Spinal cord (tissue), 10 donors: Measurements from ENCODE around the gene RNF11. TPM values are rescaled to one million over a fixed set of nuclear protein-coding genes. Genes with fewer than 3 reads are reported as not detected.

Experiments used
- DNase-seq, 6 donors: peaks; one replicate each; pipeline versions ENCODE4 v3.0.0 to v3.0.0-alpha.2; 2013 to 2015; ENCODE audit warnings: low spot score in 6 of 6, low read depth in 4 of 6
- H3K27ac ChIP-seq: one replicate; pipeline ENCODE4 v1.5.1; 2013; ENCODE audit warnings: low read depth, low read length, control low read depth
- H3K27me3 ChIP-seq: one replicate; pipeline ENCODE4 v1.6.1; 2013; ENCODE audit warnings: low read length; ENCODE audit not compliant: control insufficient read depth, insufficient read depth
- H3K36me3 ChIP-seq: one replicate; pipeline ENCODE4 v1.6.1; 2013; ENCODE audit warnings: low read length; ENCODE audit not compliant: control insufficient read depth, insufficient read depth
- H3K4me1 ChIP-seq: one replicate; pipeline ENCODE4 v1.6.1; 2013; ENCODE audit warnings: low read length; ENCODE audit not compliant: control insufficient read depth, insufficient read depth
- H3K4me3 ChIP-seq: one replicate; pipeline ENCODE4 v1.5.1; 2013; ENCODE audit warnings: low read depth, low read length, control low read depth
- H3K9me3 ChIP-seq: one replicate; pipeline ENCODE4 v1.6.1; 2013; ENCODE audit warnings: low read length; ENCODE audit not compliant: control insufficient read depth, insufficient read depth
- WGBS: methylation state at CpG from one replicate; pipeline ENCODE4 v1.1.5; 2013; ENCODE audit warnings: missing lambda C conversion rate; ENCODE audit not compliant: insufficient coverage; 5-methylcytosine and 5-hydroxymethylcytosine counted together
- polyA plus RNA-seq, 2 donors: library from polyadenylated mRNA; unstranded; fragments of 120-200 nt; gene quantifications; one replicate each; pipeline ENCODE4 v1.2.1, GENCODE V29; 2013; ENCODE audit not compliant: insufficient read length in 2 of 2
- total RNA-seq, 2 donors: library from RNA; depleted of rRNA in 1 of 2; stranded (reverse); fragments of 120-200 nt in 1 of 2; fragments of >200 nt in 1 of 2; gene quantifications; one replicate each; pipeline versions ENCODE4 v1.2.3 to v1.2.4, GENCODE V29; 2013 to 2014
- donor health status: healthy.

RNF11 gene
- total and polyA plus RNA-seq, 4 donors, result 146 to 203 (median 173) TPM

GRCh38 chr1:51287966-51288365, 51.9 kb downstream of the RNF11 start:
- H3K36me3 ChIP-seq, result peaks cover 2% of the 10 kb centered on the region
- DNase-seq, result no peak
- H3K4me1 ChIP-seq, result no peaks in the 10 kb centered on the region
- no peak overlapping the region for H3K27ac ChIP-seq
- H3K9me3 ChIP-seq, result no peaks in the 10 kb centered on the region
- H3K27me3 ChIP-seq, result no peaks in the 10 kb centered on the region
- WGBS, result 89% methylated on average over 8 of the region's 8 CpGs
- no peak overlapping the region for H3K4me3 ChIP-seq

- 92% methylated on average over 5 of the region's 5 CpGs for WGBS
- no peaks in the 10 kb centered on the region for H3K4me1 ChIP-seq
- no peak overlapping the region for H3K4me3 ChIP-seq
- DNase-seq, result no peak
- no peaks in the 10 kb centered on the region for H3K9me3 ChIP-seq
- H3K36me3 ChIP-seq, result peaks cover 2% of the 10 kb centered on the region
- no peak overlapping the region for H3K27ac ChIP-seq
- H3K27me3 ChIP-seq, result no peaks in the 10 kb centered on the region
These were observed 52.5 kb downstream of the RNF11 start for GRCh38 chr1:51288578-51288977.

- no peak for DNase-seq
- Histone ChIP-seq H3K27ac (no peak overlapping the region), H3K9me3 (no peaks in the 10 kb centered on the region), H3K36me3 (peaks cover 2% of the 10 kb centered on the region), H3K4me1 (no peaks in the 10 kb centered on the region), H3K4me3 (no peak overlapping the region), H3K27me3 (no peaks in the 10 kb centered on the region)
- 85% methylated on average over 4 of the region's 8 CpGs for WGBS
These were observed 53.8 kb downstream of the RNF11 start for GRCh38 chr1:51289676-51290488.

- Histone ChIP-seq H3K4me3 (no peak overlapping the region), H3K4me1 (no peaks in the 10 kb centered on the region), H3K36me3 (peaks cover 2% of the 10 kb centered on the region), H3K27me3 (no peaks in the 10 kb centered on the region), H3K9me3 (no peaks in the 10 kb centered on the region), H3K27ac (no peak overlapping the region)
- WGBS, result 97% methylated on average over 5 of the region's 5 CpGs
- DNase-seq, result no peak
These were observed 54.4 kb downstream of the RNF11 start for GRCh38 chr1:51290489-51290847.

- H3K27me3 ChIP-seq, result no peaks in the 10 kb centered on the region
- 68% methylated on average over 7 of the region's 13 CpGs for WGBS
- H3K36me3 ChIP-seq, result peaks cover 6% of the 10 kb centered on the region
- H3K9me3 ChIP-seq, result no peaks in the 10 kb centered on the region
- DNase-seq, result no peak
- no peak overlapping the region for H3K27ac ChIP-seq
- H3K4me1 ChIP-seq, result peaks cover 18% of the 10 kb centered on the region
- H3K4me3 ChIP-seq, result no peak overlapping the region
These were observed 57.9 kb downstream of the RNF11 start for GRCh38 chr1:51293898-51294515.

GRCh38 chr1:51294566-51295184, 58.6 kb downstream of the RNF11 start:
- Histone ChIP-seq H3K36me3 (peaks cover 4% of the 10 kb centered on the region), H3K27me3 (no peaks in the 10 kb centered on the region), H3K27ac (no peak overlapping the region), H3K4me3 (no peak overlapping the region), H3K9me3 (no peaks in the 10 kb centered on the region), H3K4me1 (peaks cover 18% of the 10 kb centered on the region)
- WGBS, result 73% methylated on average over 11 of the region's 11 CpGs
- DNase-seq, result no peak

- DNase-seq, result no peak
- Histone ChIP-seq H3K27me3 (no peaks in the 10 kb centered on the region), H3K36me3 (peaks cover 3% of the 10 kb centered on the region), H3K4me3 (no peak overlapping the region), H3K27ac (no peak overlapping the region), H3K9me3 (no peaks in the 10 kb centered on the region), H3K4me1 (peaks cover 18% of the 10 kb centered on the region)
- WGBS, result 95% methylated on average over 8 of the region's 17 CpGs
These were observed 59.9 kb downstream of the RNF11 start for GRCh38 chr1:51295926-51296325.

GRCh38 chr1:51296383-51297357, 60.6 kb downstream of the RNF11 start:
- peaks cover 18% of the 10 kb centered on the region for H3K4me1 ChIP-seq
- H3K9me3 ChIP-seq, result no peaks in the 10 kb centered on the region
- H3K27me3 ChIP-seq, result no peaks in the 10 kb centered on the region
- no peak overlapping the region for H3K27ac ChIP-seq
- H3K4me3 ChIP-seq, result peak overlapping the region; percentile 46
- WGBS, result 31% methylated on average over 32 of the region's 33 CpGs
- H3K36me3 ChIP-seq, result peaks cover 6% of the 10 kb centered on the region
- DNase-seq, result peak; percentile 47 to 92 (median 72)
